RKO (cell line): ENCODE results near the gene PIWIL4.
"Not testable (repeated sequence)": the region's sequence is repeated elsewhere in the genome, so short reads cannot be mapped to it uniquely, and the experiment has no call there.

Source experiments
- DNase-seq: peaks from one replicate; pipeline ENCODE4 v3.0.0-alpha.2; 2016; ENCODE audit warnings: low spot score

The PIWIL4 gene

DNA sequence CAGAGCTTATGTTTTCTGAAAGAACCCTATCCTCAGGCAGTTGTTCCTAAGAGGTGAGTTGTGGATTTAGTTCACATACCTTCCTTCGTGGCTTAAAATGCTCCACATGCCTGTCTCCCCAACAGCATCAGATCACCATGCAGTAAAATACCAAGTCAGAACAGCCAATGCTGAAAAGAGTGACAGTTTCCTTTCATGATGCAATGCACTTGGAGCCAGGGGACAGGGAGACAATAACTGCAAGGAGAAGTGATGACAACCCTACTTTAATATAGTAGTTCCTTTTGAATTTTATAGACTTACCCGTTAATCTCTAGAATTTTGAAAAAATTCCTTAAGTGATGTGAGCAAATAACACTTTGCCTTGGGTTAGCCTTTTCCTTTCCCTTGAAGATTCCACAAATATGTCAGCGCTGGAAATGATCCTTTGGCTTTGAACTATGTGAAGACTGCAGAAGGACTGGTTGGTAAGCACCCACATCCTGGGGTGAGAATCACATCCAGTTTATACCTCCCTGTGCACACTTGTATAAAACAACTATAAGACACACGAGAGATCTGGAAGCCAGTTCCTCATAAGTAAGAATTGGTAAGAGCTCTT, 71.2 kb downstream of the PIWIL4 start:
- DNase-seq, result no peak

GRCh38 chr11:94638902-94639373, 71.8 kb downstream of the PIWIL4 start:
- no peak for DNase-seq

GRCh38 chr11:94639901-94640721, 72.9 kb downstream of the PIWIL4 start:
- DNase-seq, result no peak

DNA sequence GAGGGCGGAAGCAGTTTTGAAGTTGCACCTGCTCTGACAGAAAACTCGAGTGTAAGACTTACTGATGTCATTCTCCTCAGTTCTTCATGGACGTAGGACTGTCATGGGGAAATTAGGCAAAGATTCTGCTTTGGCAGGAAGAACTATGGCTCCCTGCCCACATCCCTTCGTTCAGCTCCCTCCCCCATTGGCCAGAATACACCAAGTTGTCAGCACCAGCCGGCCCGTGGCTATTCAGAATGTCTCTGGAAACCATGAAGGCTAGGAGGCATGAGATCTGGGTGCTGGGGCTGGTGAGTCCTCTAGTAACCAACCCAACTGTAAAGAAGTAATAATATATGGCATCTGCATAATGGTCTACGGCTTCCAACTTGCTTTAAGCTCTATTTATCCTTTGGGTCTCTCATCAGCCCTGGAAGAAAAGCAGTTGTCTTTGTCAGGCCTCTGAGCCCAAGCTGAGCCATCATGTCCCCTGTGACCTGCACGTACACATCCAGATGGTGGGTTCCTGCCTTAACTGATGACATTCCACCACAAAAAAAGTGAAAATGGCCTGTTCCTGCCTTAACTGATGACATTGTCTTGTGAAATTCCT, 74.1 kb downstream of the PIWIL4 start:
- no peak for DNase-seq

DNA sequence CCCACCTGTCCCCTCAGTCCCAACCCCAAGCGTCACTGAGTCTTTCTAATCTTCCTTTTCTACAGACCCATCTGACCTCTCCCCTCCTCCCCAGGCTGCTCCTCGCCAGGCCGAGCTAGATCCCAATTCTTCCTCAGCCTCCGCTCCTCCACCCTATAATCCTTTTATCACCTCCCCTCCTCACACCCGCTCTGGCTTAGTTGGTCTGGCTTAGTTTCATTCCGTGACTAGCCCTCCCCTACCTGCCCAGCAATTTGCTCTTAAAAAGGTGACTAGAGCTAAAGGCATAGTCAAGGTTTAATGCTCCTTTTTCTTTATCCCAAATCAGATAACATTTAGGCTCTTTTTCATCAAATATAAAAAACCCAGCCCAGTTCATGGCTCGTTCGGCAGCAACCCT, 76.0 kb downstream of the PIWIL4 start:
- DNase-seq, result not testable (repeated sequence)

DNA sequence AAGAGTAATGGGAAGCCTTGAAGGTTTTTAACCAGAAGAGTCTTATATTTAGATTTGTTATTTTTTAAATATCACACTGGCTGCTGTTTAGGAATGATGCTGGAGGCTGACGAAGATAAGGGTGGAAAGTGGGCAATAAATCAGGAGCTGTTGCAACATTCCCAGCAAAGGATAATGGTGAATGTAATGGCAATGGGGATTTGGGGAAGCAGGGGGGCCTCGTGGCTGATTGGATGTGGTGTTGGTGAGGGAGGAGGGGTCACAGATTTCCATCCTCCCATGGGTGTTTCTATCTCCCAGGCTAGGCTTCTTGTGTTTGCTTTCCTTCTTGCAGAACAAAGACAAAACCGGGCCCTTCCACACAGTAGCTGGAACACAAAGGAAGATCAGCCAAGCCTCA, 80.8 kb downstream of the PIWIL4 start:
- DNase-seq, result no peak

GRCh38 chr11:94648789-94649188, 81.6 kb downstream of the PIWIL4 start:
- DNase-seq, result no peak

- no peak for DNase-seq
Measured at GRCh38 chr11:94649254-94649653, 82.1 kb downstream of the PIWIL4 start.

- DNase-seq, result no peak
Measured at GRCh38 chr11:94649964-94650623, 82.9 kb downstream of the PIWIL4 start.

- no peak for DNase-seq
Measured at GRCh38 chr11:94650756-94651155, 83.6 kb downstream of the PIWIL4 start.

DNA sequence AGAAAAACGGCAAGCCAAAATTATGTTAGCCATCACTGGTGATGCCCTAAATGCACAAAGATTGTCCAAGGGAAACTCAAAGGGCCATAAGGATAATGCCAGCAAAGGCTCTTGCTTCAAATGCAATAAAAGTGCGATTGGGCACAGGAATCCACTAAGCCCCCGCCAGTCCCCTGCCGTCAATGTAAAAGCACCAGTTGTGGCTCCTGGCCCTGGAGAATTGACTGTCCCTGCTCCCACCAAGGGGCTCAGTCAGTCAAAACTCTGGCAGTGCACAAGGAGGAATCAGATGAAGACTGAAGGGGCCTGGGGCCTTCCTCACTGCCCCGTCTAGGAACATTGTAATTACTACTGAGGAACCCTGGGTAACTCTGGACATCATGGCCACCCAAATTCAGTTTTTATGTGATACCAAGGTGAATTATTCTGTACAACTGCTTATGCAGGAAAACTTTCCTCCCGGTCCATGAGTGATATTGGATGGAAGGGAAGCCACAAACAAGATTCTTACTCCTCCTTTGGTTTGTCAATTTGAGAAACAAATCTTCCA, 85.6 kb downstream of the PIWIL4 start:
- DNase-seq, result no peak

DNA sequence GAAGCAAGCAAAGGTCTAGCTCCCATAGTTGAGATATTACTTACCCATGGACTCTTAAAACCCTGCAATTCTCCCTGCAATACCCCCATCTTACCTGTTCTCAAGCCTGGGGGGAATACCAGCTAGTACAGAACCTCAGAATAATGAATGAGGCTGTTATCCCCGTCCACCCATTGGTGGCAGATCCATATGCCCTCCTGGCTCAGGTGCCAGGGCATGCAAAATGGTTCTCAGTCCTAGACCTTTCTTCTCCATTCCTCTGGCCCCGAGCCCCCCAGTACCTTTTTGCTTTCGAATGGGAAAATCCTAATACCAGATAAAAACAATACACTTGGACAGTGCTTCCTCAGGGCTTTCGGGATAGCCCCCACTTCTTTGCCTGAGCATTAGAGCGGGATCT, 86.4 kb downstream of the PIWIL4 start:
- no peak for DNase-seq

DNA sequence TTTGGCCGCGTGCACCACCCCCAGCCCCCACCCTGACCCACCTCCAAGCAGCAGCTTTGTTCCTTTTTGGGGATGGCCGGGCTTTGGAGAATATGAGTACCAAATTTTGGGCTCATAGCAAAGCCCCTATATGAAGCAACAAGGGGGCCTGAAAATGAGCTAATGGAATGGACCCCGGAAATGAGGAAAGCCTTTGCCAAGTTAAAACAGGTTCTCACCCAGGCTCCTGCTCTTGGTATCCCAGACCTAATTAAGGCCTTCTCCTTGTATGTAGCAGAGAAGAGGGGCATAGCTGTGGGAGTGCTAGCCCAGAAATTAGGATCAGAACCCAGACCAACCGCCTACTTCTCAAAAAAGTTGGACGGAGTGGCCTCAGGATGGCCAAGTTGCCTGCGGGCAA, 87.0 kb downstream of the PIWIL4 start:
- DNase-seq, result no peak

GRCh38 chr11:94655291-94655690, 88.1 kb downstream of the PIWIL4 start:
- DNase-seq, result no peak

- DNase-seq, result no peak
Measured at GRCh38 chr11:94655956-94656355, 88.8 kb downstream of the PIWIL4 start.

GRCh38 chr11:94656968-94657367, 89.8 kb downstream of the PIWIL4 start:
- no peak for DNase-seq

DNA sequence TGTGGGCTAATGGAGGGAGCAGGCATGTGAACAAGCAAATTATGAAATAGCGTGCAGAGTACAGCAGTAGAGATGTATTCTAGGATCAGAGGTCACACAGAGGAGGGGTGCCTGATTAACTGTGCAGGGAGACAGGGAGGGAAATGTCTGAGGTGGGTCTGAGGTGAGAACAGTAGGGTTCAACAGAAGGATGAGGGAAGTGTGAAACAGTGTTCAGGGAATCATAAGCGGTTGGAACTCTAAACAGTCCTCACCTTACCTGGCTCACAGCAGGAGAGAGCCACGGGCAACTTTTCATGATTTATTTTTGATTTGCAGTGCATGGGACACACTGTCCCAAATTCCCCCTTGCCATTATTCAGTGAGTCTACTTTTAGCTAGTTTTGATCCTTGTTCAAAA, 90.5 kb downstream of the PIWIL4 start:
- DNase-seq, result no peak

- no peak for DNase-seq
Measured at GRCh38 chr11:94658386-94658785, 91.2 kb downstream of the PIWIL4 start.

DNA sequence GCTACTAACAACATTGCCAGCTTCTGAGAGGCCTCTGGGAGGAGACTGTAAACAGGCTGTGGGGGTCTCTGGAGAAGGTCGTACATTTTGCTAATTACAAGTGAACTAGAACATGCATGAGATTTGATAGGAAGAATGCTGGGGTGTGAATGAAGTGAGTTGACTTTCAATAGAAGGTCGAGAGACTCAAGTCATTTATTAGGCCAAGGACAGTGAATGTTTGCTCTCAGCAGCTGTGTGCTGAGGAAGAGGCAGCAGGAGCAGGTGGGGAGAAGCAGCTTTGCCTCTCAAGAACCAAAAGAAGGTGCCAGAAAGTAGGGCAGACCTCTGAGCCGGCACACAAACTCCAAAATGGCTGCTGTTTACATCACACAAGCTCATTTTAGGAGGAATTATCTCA, 91.7 kb downstream of the PIWIL4 start:
- DNase-seq, result no peak

- DNase-seq, result no peak
Measured at GRCh38 chr11:94661444-94661843, 94.3 kb downstream of the PIWIL4 start.

- DNase-seq, result no peak
Measured at GRCh38 chr11:94662065-94662779, 95.1 kb downstream of the PIWIL4 start.
